CD4-positive, alpha-beta T cell treated with Interleukin-21 for 1 hour (primary cell): ENCODE data around the gene SH3D21.

Experiments used
- DNase-seq: peaks from one replicate; pipeline ENCODE4 v3.0.0-alpha.2; 2020

The SH3D21 gene

DNA sequence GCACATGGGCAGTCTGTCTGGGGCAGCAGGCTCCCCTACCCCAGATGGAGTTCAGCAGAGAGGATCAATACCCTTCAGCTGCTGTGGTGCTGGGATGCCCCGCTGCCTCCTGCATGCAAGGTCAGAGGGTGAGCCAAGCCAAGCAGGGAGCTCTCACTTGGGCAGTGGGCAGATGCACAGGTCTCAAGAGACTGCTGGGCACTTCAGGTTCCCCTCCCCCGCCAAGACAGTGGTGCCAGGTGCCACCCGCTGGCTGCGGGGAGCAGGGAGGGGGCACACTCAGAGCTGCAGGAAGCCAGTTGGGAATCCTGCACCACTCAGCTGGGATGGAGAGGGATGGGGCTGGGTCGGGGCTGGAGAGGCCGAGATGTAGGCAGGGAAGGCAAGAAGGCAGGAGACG lies 33.0 kb downstream of the SH3D21 start:
- DNase-seq, result no peak

DNA sequence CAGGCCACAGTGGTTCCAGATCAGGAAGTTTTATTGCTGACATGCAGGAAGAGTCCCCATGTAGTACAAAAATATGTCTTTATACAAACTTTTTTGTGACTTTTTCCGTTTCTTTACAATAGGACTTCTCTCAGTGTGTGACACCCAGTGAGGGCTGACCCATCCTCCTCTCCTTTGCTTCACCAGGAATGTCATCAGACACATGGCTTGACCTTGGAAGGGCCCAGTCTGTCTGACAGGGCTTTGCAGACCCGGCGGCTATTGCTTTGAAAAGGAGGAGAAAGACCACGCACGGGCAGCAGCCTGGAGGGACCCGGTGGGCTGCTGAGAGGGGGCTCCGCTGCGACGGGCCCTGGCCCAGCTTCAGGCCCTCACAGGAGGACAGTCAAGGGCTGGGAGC lies 33.4 kb downstream of the SH3D21 start:
- no peak for DNase-seq

DNA sequence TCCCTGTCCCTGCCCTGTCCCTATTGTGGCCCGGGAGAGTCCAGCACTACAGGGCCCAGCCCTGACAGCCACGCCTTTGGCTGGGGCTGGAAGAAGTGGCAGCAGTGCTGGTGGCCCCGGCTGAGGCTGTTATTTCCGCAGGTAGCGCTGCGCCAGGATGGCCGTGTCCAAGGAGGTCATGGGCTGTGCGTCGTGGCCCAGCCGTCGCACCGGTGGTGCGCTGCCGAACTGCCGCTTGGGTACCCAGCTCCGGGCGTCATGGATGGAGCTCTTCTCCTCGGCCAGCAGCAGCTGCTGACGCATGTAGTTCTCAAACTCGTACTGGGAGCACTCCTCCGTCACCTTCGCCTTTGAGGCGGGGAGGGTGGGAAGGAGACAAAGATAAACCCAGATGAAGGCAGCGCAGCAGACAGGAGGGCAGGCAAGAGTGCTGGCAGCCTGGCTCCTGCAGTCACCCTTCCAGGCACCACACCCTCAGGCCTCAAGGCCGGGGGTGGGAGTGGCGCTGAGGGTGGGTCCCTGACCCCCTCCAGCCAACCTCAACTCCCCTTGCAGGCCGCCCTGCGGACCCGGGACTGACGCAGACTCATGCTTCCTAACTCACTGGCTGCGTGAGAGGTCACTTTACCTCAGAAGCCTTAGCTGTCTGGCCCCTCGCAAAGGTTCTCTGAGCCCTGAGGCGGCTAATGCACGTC lies 35.6 kb downstream of the SH3D21 start:
- DNase-seq, result no peak

DNA sequence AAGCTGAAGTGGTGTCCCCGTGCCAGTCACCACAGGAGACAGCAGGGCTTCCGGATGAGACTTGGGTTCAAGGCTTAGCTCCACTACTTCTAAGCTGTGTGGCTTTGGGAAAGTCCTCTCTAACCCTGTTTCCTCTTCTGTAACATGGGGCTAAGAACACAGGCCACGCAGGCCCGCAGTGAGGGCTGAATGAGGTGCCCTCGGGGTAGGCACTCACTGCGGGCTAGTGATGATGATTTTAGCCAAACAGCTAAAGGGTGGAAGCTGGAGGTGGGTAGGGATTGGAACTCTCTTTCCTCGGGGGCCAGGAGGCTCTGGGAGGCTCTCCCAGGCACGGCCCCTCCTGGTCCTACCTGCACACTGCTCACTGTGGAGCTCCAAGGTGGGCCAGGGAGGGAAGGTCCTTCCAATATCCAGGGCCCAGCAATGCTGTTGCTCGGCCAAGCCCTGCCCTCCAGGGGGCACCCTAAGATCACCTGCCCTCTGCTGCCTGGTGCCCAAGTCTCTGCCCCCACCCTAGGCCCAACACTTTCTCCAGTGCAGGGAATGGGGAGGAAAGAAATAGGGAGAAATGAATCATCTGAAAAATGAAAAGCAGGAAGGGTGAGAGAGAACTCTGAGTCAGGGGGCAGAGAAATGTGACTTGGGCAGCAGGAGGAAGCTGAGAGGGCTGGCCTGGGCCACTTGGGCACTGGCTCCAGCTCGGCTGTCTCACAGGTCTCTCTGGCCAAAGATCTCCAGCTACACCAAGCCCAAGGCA lies 36.4 kb downstream of the SH3D21 start:
- DNase-seq, result peak; percentile 64

DNA sequence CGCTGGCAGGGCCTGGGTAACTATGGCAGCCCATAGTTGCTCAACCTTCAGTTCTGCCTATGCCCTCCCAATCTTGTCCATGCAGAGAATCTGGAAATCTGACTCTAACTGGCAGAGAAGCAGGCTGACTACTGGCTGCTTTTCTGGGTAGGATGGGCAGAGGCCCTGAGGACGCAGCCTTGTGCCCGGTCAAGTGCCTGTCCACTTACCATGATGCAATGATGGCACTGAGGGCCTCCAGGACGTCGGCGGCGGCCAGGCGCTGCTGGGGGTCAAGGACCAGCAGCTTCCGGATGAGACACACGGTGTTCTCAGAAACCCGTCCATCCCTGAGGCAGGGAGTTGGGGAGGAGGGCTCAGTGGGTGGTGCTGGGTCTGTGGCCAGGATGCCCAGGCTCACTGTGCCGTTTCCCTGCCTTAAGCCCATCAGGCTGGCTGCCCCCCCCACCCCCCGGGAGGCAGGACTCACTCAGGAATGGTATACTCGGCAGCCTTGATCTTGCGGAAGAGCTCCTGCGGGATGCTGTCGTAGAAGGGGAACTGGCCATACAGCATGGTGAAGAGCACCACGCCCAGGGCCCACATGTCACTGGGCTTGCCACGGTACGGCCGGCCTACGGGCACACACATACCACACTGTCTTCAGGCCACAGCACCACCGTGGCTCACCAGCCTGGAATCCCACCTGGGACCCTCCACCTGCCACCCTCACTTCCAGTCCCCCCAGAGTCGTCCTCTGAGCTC lies 37.7 kb downstream of the SH3D21 start:
- no peak for DNase-seq

DNA sequence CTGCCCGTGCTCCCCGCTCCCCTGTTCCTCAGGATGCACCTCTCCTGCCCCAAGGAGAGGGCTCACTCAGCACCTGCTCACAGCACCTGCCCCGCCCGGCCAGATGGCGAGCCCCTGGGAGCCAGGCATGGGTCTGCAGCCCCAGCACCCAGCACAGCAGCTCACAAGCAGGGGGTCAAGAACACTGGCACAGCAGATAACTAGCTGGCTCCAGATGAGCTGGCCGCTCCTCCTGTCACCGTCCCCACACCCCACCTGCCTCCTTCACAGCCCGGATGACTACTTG lies 38.2 kb downstream of the SH3D21 start:
- DNase-seq, result no peak

DNA sequence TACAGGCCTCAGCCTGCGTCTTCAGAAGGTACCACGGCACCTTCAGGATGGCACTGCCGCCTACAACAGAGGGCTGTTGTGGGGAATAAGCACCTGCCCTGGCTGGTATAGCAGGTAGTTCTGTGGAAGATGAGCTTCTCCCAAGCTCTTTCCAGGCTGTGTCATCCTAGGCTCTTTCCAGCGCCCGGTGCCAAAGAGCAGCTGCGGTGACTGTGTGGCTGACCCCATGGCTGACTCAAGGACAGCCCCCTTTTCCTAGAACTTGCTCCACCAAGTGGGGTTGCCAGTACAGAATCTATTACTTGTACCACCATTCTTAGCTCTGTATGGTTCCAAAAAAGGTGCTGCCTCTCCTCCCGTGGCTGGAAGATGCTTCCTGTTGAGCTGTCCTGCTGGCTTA lies 39.2 kb downstream of the SH3D21 start:
- no peak for DNase-seq

DNA sequence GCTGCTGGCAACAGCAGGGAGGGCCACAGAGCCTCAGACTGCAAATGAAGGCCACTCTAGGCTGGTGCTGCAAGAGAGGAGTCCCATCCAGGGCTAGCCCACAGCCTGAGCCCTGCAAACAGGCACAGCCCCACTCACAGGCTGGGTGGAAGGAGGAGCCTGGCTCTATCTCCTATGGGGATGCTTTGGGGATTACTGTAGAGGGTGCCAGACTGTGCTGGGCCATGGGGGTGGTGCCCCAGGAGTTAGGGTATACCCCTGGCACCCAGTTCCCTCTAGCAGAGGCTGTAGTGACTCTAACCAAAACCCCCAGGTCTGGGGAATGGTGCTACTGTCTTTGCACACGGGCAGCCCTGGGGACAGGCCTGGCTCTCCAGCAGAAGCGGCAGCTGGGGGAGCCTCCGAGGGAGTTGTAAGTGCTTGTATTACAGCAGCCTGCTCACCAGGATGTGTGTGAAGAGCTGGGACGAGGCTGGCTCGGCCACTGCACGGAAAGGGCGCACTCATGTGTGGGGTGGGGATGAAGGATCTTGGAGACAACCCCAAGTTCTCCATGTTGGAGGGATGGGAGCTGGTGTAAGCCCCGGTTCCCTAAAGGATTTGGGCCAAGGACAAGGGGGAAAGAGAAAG lies 40.7 kb downstream of the SH3D21 start:
- no peak for DNase-seq

DNA sequence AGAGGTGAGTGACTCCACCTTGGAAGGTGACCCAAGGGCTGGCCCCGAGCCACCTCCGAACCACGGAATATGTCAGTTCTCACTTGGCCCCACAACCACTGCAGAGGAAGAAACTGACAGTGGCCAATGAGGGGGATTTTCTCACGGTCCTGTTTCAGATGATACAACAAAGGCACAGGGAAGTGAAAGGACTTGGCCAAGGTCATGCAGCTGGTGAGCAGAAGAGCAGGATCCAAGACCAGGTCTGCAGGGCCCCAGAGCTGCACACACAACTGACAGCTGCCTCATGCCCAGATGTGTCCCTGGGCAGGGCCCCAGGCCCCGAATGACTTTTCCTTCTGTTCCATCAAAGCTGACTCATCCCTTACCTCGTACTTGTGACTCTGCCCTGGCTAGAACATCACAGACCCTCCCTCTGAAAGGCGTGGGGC lies 43.1 kb downstream of the SH3D21 start:
- no peak for DNase-seq

DNA sequence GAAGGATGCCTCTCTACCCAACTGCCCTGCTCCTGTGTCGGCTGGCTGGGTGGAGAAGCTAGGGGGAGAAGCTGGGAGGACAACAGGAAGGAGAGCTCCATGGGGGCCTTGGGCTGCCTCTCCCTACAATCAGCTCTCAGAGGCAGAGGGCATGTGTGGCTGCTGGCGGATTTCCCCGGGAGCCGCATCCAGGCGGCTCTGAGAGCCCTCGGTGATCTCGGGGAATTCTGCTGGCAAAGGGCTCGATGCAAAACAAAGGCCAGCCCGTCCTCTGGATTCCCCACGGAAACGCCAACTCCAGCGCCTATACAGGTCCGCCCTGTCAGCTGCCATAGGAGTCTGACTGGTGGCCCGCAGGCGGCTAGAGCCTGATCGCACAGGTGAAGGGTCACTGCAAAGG lies 43.7 kb downstream of the SH3D21 start:
- DNase-seq, result no peak

DNA sequence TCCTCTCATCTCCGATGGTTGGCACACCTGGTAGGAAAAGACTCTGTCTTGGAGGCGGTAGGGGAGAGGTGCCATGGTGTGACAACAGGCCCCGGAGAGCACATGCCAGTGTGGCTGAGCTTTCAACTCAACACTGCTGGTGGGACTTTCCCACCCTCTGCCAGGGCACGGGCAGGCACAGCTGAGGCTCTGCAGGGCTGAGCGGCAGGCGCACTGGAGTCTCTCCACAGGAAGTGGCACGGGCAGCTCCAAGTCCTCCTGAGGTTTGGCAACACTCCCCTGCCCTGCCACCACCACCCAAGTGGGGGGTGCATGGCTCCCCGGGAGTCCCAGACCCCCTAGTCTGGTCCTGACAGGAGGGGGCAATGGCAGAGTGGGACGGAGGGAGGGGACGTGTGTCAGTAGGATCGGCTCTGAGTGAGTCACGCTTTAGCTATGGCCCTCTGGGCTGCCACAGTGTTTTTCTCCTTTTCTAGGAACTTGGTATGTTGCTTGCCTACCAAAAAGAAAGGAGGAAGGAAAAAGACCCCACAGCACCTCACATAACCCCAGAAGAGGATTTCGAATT lies 44.6 kb downstream of the SH3D21 start:
- DNase-seq, result peak; percentile 55

DNA sequence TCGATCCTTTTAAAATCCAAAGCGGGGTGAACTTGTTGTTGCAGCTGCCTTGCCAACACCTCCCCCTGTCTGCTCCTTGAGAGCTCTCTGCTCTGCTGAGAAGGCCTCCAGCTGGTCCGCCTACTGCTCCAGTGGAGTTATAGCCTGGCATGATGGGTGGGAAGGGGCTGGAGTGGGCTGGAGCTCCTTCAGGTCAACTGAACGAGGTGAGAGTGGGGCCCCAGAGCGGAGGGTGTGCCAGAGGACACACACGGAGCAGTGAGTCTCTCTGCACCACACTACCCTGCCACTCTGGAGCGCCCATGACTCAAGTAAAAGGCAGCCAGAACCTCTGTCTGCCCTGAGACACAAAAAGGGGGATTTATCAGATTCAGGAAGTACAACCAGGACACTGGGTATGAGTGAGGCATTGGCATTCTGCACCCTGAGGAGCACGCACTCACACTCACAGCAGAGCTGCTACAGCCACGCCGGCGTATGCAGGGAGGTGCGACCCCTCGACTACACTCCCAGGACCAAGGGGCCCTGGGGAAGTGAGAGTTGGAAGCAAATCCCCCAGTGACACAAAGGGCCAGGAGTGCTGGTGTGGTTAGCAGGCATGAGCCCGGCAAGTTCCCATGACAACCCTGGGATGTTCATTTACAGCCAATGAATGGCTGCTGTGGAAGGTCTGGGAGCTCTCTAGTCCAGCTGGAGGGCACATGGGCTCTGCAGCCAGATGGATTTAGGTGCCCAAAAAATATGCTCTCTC lies 45.2 kb downstream of the SH3D21 start:
- no peak for DNase-seq

DNA sequence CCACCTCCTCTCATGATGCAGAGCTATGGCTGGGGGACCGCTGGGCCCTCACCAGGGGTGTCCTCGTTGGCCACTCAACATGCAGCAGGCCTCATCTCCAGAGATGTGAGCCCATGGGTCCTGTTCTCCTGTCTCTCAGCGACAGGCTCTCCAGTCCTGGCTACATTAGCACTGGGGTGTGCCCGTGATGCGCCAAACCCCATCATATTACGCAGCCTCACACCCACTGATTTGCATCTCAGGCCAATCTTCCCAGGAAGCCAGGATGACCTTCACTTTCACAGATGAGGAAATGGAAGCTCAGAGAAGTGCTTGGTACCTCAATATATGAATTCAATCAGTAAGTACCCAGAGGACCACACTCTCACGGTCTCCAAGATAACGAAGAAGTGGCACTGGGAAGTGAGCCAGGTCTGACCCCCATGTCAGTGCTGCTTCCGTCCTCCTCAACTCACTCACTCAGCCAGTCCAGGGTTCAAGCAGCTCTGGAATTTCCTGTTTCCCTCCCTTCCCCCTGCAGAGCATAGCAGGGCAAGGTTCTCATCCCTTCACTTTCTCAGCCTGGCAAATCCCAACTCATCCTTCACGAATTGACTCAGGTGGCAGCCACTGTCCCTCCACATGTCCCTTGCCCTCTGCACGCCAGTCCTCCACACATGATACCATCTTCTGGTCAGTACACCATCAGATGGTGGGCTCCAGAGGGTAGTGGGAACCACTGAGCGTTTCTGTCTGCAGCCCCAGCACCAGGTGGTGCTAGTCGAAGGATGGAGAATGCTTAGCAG lies 46.1 kb downstream of the SH3D21 start:
- no peak for DNase-seq

DNA sequence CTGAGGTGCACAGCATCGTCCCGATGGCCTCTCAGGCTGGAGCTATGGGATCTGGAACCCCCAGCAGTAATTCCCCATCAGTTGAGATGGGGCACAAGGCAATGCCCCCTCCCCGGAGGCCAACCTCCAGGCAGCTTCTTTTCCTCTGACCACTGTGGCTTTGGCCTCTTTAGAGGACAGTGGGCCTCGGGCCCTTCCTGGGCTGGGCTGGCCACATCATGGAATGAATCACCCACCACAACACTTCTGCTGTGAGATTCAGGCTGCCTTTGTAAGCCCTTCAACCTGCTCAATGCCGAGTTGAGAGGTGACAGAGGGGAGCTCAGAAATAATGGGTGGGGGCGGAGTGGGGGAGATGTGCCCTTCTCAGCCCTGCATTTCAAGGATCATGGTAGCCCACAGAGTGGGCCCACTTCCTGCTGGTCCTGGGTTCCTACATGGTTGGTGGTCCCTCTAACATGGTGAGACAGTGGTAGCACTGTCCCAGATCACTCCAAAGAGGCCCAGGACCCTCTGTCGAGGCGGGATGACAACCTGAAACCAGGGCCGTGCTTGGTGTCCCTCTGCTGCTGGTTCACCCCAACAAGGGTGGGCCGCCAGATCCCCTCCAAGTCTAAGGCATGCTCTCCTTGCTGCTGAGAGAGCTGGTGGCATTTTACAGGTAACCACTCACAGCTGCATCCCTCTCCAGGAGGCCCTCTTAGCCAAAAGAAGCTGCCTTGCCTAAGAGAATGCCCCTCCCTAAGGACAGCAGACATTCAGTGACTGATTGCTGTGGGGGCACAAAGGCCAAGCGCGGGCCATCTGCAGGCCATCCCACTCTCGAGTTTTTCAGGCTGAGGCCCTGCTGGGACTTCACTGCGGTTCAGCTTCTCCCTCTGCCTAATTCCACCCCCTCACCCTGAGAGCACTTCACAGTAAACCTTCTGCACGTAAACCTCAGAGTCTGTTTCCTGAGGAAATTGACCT lies 47.0 kb downstream of the SH3D21 start:
- no peak for DNase-seq

DNA sequence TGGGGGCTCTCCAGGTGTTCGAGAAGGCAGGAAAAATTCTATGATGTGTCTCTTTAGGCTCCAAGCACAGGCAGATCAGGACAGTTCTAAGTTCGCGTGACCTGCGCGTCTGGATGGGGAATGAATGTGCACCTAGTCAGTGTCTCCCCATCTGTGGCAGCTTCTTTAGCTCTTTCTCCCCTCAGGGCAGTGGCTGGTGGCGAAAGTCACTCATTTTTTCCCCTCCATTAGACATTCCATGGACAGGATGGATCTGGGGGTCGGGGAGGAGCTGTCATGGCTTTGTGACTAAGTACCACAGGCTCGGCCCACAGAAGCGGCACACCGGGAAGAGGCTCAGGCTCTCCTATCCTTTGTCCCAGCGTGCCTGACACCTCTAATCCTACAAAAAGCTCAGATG lies 48.3 kb downstream of the SH3D21 start:
- DNase-seq, result no peak

DNA sequence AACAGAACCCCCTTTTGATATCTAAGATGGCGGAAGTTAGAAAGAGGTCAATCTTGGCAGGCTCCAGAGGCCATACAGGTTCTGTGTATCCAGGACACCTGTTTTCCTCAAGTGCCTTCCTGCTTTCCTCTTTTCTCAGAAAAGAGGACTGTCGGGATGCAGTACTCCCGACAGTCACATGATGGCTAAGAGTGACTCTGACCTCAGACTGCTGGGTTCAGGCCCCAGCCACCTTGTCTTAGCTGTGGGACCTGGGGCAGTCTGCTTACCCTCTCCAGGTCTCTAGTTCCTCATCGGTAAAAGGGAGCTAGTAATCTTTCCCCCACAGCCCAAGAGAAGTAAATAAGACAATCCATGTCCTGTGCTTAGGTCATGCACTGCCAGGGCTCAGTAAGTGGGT lies 49.6 kb downstream of the SH3D21 start:
- no peak for DNase-seq

DNA sequence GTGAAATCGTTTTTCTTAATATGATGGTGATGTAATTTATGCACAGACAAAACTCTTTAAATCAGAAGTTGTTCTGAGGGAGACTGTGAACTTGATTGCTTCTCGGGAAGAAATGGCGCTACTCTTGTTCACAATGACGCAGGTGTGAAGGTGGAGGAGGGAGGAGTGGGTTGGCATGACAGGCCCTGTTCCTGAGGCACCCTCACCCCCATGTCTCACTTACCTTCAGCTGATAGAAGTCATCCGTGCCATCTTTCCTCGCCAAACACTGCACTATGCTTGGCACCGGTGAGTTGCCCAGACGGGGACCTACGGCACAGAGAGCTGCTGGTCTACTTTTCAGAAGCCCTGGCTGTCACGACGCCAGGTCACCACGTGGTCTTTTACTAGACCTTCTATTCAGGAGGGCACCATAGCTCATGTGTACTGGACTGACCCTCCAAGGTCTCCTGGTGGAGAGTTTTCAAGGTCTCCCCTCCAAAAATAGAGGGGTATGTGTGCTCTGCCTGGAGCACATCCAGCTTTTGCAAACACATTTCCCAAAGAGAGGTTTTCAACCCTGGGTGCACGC lies 52.4 kb downstream of the SH3D21 start:
- no peak for DNase-seq

DNA sequence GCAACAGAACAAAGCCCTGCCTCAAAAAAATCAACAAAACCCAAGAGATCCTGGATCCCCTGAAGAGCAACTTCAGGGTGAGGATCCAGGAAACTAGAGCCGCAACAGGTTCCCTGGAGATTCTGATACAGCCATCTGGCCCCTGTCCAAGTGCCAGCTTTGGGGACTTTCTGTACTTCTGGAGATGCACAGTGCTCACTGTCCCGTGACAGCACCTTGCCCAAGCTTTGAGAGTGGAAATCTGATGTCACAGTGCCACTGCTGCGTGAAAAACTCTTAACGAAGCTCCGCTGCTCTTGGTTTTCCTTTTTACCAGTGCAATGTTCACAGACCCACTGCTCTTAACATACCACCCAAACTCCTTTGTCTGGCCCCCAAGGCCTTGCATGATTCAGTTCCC lies 53.2 kb downstream of the SH3D21 start:
- no peak for DNase-seq

DNA sequence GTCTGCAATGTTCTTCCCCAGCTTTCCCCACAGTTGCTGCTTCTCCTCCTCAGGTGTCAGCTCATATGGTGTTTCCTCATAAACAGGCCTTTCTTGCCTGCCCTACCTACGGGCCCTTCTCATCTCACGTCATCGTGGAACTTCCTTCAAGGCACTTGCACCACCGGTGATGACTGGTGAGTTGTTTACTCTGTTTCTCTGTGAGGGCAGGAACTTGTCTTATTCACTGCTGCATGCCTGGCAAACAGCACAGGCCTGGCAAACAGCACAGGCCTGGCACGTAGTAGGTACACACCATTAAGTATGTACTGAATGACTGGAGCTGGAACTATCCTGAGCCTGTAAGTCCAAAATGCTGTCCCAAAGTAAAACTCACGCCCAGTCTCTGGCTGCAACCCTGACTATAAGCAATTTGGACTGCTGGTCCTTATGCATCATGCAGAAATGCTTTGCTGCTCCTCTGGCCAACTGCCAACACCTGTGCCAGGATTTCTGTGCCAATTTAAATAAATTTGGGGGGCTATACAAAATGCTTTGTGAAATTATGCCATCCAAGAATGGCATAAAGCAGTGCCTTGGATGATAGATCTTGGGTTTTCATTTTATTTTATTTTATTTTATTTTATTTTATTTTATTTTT lies 53.9 kb downstream of the SH3D21 start:
- peak; percentile 46 for DNase-seq

DNA sequence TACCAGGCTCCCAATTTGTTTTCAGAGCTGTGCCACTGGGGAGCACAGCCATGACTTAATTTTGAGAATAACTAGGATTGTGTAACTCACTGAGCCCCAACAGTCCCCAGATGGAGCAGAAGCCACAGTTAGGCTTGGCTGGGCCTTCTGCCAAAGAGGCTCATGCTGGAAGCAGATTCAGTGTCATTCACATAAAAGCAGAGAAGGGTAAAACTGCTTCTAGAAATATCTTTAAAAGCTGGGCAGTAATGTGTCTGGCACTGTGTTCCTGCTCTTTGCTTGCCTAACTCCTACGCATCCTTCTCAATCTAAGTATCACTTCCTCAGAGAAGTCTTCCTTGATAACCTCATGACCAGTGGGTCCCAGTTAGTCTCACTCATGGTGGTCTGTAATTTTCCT lies 59.2 kb downstream of the SH3D21 start:
- DNase-seq, result no peak
